ENCODE results near the gene RAB1B. TPM values are rescaled to one million over a fixed set of nuclear protein-coding genes. Genes with fewer than 3 reads are reported as not detected.

RAB1B gene
- total and polyA plus RNA-seq, 2 experiments from 2014 or later, result 86.7 to 146 TPM

DNA sequence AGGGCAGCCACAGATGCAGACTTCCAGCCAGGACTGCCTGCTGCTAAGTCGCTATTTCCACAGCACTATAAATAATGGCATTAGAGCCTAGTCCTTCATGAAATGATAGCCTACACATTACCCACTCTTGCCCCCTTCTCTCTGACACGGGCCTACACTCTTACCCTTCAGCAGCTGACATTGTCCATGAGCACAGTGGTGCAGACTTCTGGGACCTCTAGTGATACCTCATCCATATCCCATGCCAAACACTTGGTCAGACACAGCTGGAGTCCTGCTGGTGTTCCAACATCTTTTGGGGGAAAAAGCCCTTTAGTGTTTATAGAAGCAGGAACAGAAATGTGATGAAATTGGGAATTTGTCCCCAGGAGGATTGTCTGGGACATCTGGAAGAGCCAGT is 43.4 kb upstream of the RAB1B start:
- Histone ChIP-seq H3K4me1 (ENCODE audit: insufficient read depth) (no peaks in the 10 kb centered on the region), H3K79me2 (ENCODE audit: insufficient read depth) (no peaks in the 10 kb centered on the region), H3K4me2 (ENCODE audit: unreplicated experiment) (no peak overlapping the region), H3K27me3 (replicated peaks; ENCODE audit: insufficient read depth) (no peaks in the 10 kb centered on the region), H3K36me3 (ENCODE audit: low read depth) (peaks cover 31% of the 10 kb centered on the region), H3K4me3 (no peak overlapping the region), H3K27ac (no peak overlapping the region), H3K9me2 (ENCODE audit: insufficient read depth) (no peaks in the 10 kb centered on the region), H3F3A (ENCODE audit: insufficient read depth) (peaks cover 13% of the 10 kb centered on the region; the same call in 1 of the 2 replicates), H3K9ac (no peak overlapping the region), H4K20me1 (ENCODE audit: insufficient read depth) (no peaks in the 10 kb centered on the region), H3K9me3 (ENCODE audit: low read depth) (no peaks in the 10 kb centered on the region), H2AFZ (no peak overlapping the region)
- 70 to 72% methylated on average over 2 of the region's 2 CpGs for WGBS, 2 experiments (ENCODE audit: low coverage in 1 of 2, low lambda C conversion rate in 2 of 2, missing lambda C conversion rate in 2 of 2)
- DNase-seq, result no peak
- TF ChIP-seq EZH2phosphoT487 (IDR thresholded peaks at IDR 0.05; ENCODE audit: insufficient read depth, low read depth) (no peak), EZH2 (IDR thresholded peaks at IDR 0.05; ENCODE audit: insufficient read depth, poor library complexity, severe bottlenecking) (no peak)
- in situ Hi-C loops (cut with MboI), result no loop called here

DNA sequence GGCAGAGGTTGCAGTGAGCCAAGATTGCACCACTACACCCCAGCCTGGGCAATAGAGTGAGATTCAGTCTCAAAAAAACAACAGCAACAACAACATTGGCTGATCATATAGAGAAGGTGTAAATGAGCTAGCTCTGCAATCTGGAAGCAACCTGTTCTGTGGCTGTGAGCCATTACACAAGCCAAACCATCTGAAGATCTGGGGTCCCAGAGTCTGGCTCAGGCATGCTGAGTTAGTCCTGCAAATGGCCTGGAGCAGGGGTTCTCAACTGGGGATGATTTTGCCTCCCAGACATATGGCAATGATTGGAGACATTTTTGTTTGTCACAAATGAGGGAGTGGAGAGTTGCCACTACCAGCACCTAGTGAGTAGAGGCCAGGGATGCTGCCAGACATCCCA is 42.3 kb upstream of the RAB1B start:
- no peaks in the 10 kb centered on the region for H3K9me3 ChIP-seq (ENCODE audit: low read depth)
- H4K20me1 ChIP-seq (ENCODE audit: insufficient read depth), result no peaks in the 10 kb centered on the region
- H3K36me3 ChIP-seq (ENCODE audit: low read depth), result peaks cover 34% of the 10 kb centered on the region
- no peaks in the 10 kb centered on the region for H3K9me2 ChIP-seq (ENCODE audit: insufficient read depth)
- H3K27ac ChIP-seq, result no peak overlapping the region
- no peaks in the 10 kb centered on the region for H3K79me2 ChIP-seq (ENCODE audit: insufficient read depth)
- no peak for DNase-seq
- H3K4me1 ChIP-seq (ENCODE audit: insufficient read depth), result no peaks in the 10 kb centered on the region
- no peaks in the 10 kb centered on the region for H3K27me3 ChIP-seq (replicated peaks; ENCODE audit: insufficient read depth)
- peaks cover 9% of the 10 kb centered on the region; the same call in 1 of the 2 replicates for H3F3A ChIP-seq (ENCODE audit: insufficient read depth)
- no peak overlapping the region for H2AFZ ChIP-seq
- H3K4me2 ChIP-seq (ENCODE audit: unreplicated experiment), result no peak overlapping the region
- TF ChIP-seq EZH2phosphoT487 (IDR thresholded peaks at IDR 0.05; ENCODE audit: insufficient read depth, low read depth), result no peak
- no peak for TF ChIP-seq EZH2 (IDR thresholded peaks at IDR 0.05; ENCODE audit: insufficient read depth, poor library complexity, severe bottlenecking)
- H3K4me3 ChIP-seq, result no peak overlapping the region
- in situ Hi-C loops (cut with MboI), result no loop called here
- no peak overlapping the region for H3K9ac ChIP-seq

DNA sequence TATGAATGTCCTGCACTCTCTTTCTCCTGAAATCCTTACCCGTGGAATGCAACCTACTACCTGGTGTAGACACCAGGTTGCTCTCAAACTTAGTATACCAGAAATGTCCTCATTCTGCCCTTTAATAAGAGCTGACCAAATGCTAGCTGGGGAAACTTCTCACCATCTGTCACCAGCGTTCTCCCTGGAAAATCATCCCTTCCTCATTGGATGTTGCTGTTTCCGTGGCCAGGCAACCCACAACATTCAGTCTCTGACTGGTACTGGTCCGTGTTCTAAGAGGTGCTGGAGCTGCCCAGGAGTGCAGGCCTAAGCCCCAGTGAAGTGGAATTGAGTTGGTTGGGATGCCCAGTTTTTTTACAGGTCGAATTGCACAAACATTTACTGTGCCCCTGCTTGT is 40.7 kb upstream of the RAB1B start:
- Histone ChIP-seq H3K36me3 (ENCODE audit: low read depth) (peaks cover 38% of the 10 kb centered on the region), H3K9me2 (ENCODE audit: insufficient read depth) (no peaks in the 10 kb centered on the region)
- in situ Hi-C loops (cut with MboI), result no loop called here

DNA sequence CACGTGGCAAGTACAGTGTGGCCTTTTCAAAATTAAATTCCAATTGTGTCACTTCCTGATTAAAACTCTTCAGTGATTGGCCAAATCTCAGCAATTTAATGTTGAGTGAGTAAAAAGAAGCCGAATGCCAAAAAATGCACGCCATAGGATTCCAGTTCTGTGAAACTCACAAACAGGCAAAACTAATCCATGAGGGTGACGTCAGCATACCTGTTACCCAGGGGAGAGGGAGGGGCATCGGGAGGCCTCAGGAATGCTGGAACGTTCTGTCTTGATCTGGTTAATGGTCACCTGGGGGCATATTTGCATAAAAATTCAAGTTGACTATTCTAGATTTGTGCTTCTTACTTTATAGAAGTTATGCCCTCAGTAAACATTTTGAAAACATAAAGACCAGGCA is 39.9 kb upstream of the RAB1B start:
- 89 to 94% methylated on average over 6 of the region's 6 CpGs for WGBS, 2 experiments (ENCODE audit: low coverage in 1 of 2, low lambda C conversion rate in 2 of 2, missing lambda C conversion rate in 2 of 2)
- Histone ChIP-seq H3K79me2 (ENCODE audit: insufficient read depth) (no peaks in the 10 kb centered on the region), H3K4me1 (ENCODE audit: insufficient read depth) (no peaks in the 10 kb centered on the region), H3F3A (ENCODE audit: insufficient read depth) (no peaks in the 10 kb centered on the region), H3K36me3 (ENCODE audit: low read depth) (peaks cover 38% of the 10 kb centered on the region), H3K9me2 (ENCODE audit: insufficient read depth) (no peaks in the 10 kb centered on the region), H3K27ac (no peak overlapping the region), H3K9ac (no peak overlapping the region), H3K27me3 (replicated peaks; ENCODE audit: insufficient read depth) (no peaks in the 10 kb centered on the region), H2AFZ (no peak overlapping the region), H3K4me2 (ENCODE audit: unreplicated experiment) (no peak overlapping the region), H3K9me3 (ENCODE audit: low read depth) (no peaks in the 10 kb centered on the region), H4K20me1 (ENCODE audit: insufficient read depth) (no peaks in the 10 kb centered on the region), H3K4me3 (no peak overlapping the region)
- TF ChIP-seq EZH2phosphoT487 (IDR thresholded peaks at IDR 0.05; ENCODE audit: insufficient read depth, low read depth) (no peak), EZH2 (IDR thresholded peaks at IDR 0.05; ENCODE audit: insufficient read depth, poor library complexity, severe bottlenecking) (no peak)
- no peak for DNase-seq
- in situ Hi-C loops (cut with MboI), result no loop called here

More for the DNA sequence above, 40.7 kb upstream of the RAB1B start:
- no peak for DNase-seq
- no peak overlapping the region for H3K4me3 ChIP-seq
- TF ChIP-seq EZH2 (IDR thresholded peaks at IDR 0.05; ENCODE audit: insufficient read depth, poor library complexity, severe bottlenecking), result no peak
- no peak for TF ChIP-seq EZH2phosphoT487 (IDR thresholded peaks at IDR 0.05; ENCODE audit: insufficient read depth, low read depth)
- WGBS, 2 experiments (ENCODE audit: low coverage in 1 of 2, low lambda C conversion rate in 2 of 2, missing lambda C conversion rate in 2 of 2), result 84 to 91% methylated on average over 5 of the region's 5 CpGs
- no peaks in the 10 kb centered on the region for H3K27me3 ChIP-seq (replicated peaks; ENCODE audit: insufficient read depth)
- no peaks in the 10 kb centered on the region for H3K79me2 ChIP-seq (ENCODE audit: insufficient read depth)
- no peak overlapping the region for H3K4me2 ChIP-seq (ENCODE audit: unreplicated experiment)
- no peaks in the 10 kb centered on the region for H3F3A ChIP-seq (ENCODE audit: insufficient read depth)
- no peak overlapping the region for H2AFZ ChIP-seq
- no peak overlapping the region for H3K9ac ChIP-seq
- no peaks in the 10 kb centered on the region for H3K9me3 ChIP-seq (ENCODE audit: low read depth)
- no peak overlapping the region for H3K27ac ChIP-seq
- H3K4me1 ChIP-seq (ENCODE audit: insufficient read depth), result no peaks in the 10 kb centered on the region
- H4K20me1 ChIP-seq (ENCODE audit: insufficient read depth), result no peaks in the 10 kb centered on the region

DNA sequence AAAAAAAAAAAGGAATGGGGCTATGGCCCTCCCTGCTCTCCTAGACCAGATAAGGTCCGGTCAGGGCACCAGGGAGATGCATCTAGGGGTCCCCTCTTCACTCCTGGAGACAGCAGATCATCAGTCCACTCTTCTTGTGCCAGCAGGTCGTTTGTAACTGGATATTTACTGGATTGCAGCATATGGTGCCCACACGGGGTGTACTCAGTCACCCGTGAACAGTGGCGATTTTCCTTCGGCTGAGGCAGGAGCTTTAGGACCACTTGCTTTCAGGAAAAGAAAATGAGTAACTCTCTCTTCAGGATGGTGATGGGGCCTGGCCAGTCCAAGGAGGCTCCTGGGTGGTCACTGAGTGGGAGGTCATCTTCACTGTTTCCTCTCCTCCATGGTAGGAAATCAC is 38.3 kb upstream of the RAB1B start:
- Histone ChIP-seq H3K4me2 (ENCODE audit: unreplicated experiment) (no peak overlapping the region), H4K20me1 (ENCODE audit: insufficient read depth) (no peaks in the 10 kb centered on the region), H3K27ac (no peak overlapping the region), H3K4me3 (no peak overlapping the region), H3K9me2 (ENCODE audit: insufficient read depth) (no peaks in the 10 kb centered on the region), H3F3A (ENCODE audit: insufficient read depth) (no peaks in the 10 kb centered on the region), H3K79me2 (ENCODE audit: insufficient read depth) (no peaks in the 10 kb centered on the region), H3K9ac (no peak overlapping the region), H2AFZ (no peak overlapping the region), H3K4me1 (ENCODE audit: insufficient read depth) (no peaks in the 10 kb centered on the region), H3K27me3 (replicated peaks; ENCODE audit: insufficient read depth) (no peaks in the 10 kb centered on the region), H3K9me3 (ENCODE audit: low read depth) (no peaks in the 10 kb centered on the region), H3K36me3 (ENCODE audit: low read depth) (peaks cover 42% of the 10 kb centered on the region)
- 51 to 56% methylated on average over 6 of the region's 6 CpGs for WGBS, 2 experiments (ENCODE audit: low coverage in 1 of 2, low lambda C conversion rate in 2 of 2, missing lambda C conversion rate in 2 of 2)
- TF ChIP-seq EZH2 (IDR thresholded peaks at IDR 0.05; ENCODE audit: insufficient read depth, poor library complexity, severe bottlenecking) (no peak), EZH2phosphoT487 (IDR thresholded peaks at IDR 0.05; ENCODE audit: insufficient read depth, low read depth) (no peak)
- no peak for DNase-seq
- in situ Hi-C loops (cut with MboI), result no loop called here

Data from GM23248 (cell line).